GM12891 (cell line): ENCODE measurements around the gene HDAC8.

ENCODE experiments used
- DNase-seq: peaks from one replicate; pipeline ENCODE4 v3.0.0; 2011; ENCODE audit warnings: low spot score; ENCODE audit not compliant: insufficient read length
- FAIRE-seq: peaks from 2 replicates; lab custom pipeline; 2011; peaks lifted over from hg19 to GRCh38; lab: Jason Lieb, UNC
- PAX5 ChIP-seq: IDR thresholded peaks from 2 replicates; pipeline ENCODE4 v1.6.1; 2011; ENCODE audit warnings: low read length, moderate library complexity, mild to moderate bottlenecking; ENCODE audit not compliant: insufficient read depth, severe bottlenecking
- POLR2A ChIP-seq: IDR thresholded peaks from 2 replicates; pipeline ENCODE4 v1.6.1; 2011; ENCODE audit warnings: low read depth, low read length, control low read depth
- POLR2AphosphoS5 ChIP-seq: IDR thresholded peaks from 2 replicates; pipeline ENCODE4 v1.6.1; 2011; ENCODE audit warnings: low read depth, low read length, control low read depth
- POU2F2 ChIP-seq: IDR thresholded peaks from 2 replicates; pipeline ENCODE4 v1.6.1; 2011; ENCODE audit warnings: low read depth, mild to moderate bottlenecking, control low read depth, low read length, moderate library complexity
- SPI1 ChIP-seq: IDR thresholded peaks from 2 replicates; pipeline ENCODE4 v1.6.1; 2011; ENCODE audit warnings: low read depth, low read length, control low read depth
- TAF1 ChIP-seq: IDR thresholded peaks from 2 replicates; pipeline ENCODE4 v1.6.1; 2011; ENCODE audit warnings: low read depth, low read length, control low read depth

The HDAC8 gene

GRCh38 chrX:72314881-72315280, 257.8 kb downstream of the HDAC8 start:
- TF ChIP-seq TAF1 (no peak), POLR2AphosphoS5 (no peak), POLR2A (no peak), SPI1 (no peak), PAX5 (no peak)
- FAIRE-seq: peak; percentile 26
- no peak for DNase-seq

GRCh38 chrX:72313707-72314641, 258.7 kb downstream of the HDAC8 start:
- DNase-seq: no peak
- TF ChIP-seq SPI1: no peak
- no peak for TF ChIP-seq POLR2A
- TF ChIP-seq PAX5: no peak
- no peak for TF ChIP-seq TAF1
- no peak for TF ChIP-seq POLR2AphosphoS5
- TF ChIP-seq POU2F2: no peak
- FAIRE-seq: no peak

- FAIRE-seq: no peak
- TF ChIP-seq SPI1: no peak
- TF ChIP-seq POLR2A: no peak
- DNase-seq: no peak
These were observed 260.2 kb downstream of the HDAC8 start for GRCh38 chrX:72312311-72312940.

DNA sequence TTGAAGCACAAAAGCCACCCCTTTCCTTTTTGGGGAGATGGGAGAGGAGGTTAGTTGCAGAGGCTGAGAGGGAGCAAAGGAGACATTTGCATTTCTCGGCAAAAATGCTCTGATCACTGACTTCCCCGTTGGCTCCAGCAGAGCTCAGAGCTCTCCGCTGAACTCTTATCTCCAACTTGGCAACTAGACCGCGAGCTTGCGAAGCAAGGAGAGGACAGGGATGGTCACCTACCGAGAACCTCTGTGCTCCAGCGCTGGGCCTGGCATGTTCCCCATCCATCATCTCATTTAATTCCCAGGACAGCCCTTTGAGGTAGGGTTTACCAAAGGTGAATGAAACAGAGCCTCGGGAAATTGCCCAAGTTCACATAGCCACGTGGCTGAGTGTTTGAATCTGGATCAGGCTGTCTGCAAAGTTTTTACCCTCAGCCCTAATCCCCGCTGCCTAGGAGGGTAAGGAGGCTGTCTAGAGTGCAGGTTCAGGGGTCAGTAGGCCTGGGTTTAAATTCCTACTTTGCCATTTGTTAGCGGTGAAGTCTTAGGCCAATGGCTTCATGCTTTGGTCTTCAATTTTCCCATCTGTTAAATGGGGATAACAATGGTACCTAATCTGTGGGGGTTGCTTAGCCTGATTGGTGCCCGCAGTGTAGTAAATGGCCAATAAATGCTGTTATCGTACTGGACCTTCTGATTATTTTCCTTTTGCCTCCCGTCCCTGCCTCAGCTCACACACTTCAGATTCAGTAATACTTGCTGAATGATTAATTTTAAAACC, 263.2 kb downstream of the HDAC8 start:
- no peak for FAIRE-seq
- DNase-seq: no peak
- no peak for TF ChIP-seq POU2F2
- TF ChIP-seq SPI1: no peak
- TF ChIP-seq TAF1: no peak

DNA sequence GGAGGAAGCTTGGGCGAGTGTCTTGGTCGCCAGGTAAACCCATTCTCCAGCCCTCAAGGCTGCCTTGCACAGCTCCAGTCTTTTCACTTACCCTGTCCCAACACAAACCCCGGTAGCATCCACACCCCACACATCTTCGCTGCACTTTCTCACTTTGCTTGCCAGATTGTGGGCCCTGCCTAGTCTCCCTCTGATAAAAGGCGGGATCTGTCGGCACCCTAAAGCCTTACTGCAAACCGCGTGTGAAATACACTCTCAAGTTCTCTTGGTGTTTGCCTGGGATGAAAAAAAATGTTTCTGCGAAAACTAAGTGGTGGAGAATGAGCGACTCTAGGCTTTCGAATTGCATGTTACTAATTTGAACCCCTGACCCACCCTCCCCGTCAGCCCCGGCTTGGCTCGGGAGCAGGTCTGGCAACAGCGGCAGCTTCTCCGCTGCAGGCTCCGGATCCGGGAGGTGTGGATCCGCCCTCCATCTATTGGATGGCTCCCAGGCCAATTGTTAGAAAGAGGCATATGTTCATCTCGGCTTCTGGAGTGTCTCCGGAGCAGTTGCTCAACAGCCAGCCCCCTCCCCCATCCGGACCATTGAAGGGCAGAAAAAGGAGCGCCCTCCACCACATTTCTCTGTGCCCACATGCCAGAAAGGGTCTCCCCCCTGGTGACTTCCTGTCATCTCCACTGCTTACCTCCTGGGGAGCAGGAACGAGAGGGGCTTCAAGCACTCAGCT, 263.9 kb downstream of the HDAC8 start:
- FAIRE-seq (peak; percentile 63), DNase-seq (no peak)
- no peak for TF ChIP-seq POLR2AphosphoS5
- no peak for TF ChIP-seq POU2F2
- no peak for TF ChIP-seq SPI1
- TF ChIP-seq PAX5: no peak
- TF ChIP-seq POLR2A: no peak
- TF ChIP-seq TAF1: no peak

DNA sequence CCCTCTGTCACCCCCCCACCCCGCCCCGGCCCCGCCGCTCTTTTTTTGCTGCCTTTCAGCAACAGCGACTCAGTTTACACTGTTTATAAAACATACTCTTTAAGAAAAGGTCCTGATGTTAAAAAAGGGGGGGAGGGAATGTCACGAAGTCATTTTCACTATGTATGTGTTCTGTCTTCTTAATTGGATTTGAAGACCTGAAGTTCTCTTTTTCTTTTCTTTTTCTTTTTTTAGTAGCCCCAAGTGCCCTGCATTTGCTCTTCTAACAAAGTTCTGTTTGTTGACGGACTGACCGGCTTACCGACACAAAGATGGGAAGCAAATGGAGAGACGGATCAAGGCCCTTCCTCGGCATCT, 264.5 kb downstream of the HDAC8 start:
- TF ChIP-seq SPI1: no peak
- no peak for TF ChIP-seq POU2F2
- TF ChIP-seq TAF1: no peak
- TF ChIP-seq POLR2A: no peak
- TF ChIP-seq POLR2AphosphoS5: no peak
- DNase-seq (no peak), FAIRE-seq (no peak)

GRCh38 chrX:72307646-72308051, 265.0 kb downstream of the HDAC8 start:
- FAIRE-seq (no peak), DNase-seq (no peak)
- TF ChIP-seq POLR2AphosphoS5: no peak
- no peak for TF ChIP-seq PAX5
- TF ChIP-seq POLR2A: no peak
- no peak for TF ChIP-seq POU2F2
- no peak for TF ChIP-seq TAF1
- TF ChIP-seq SPI1: no peak

DNA sequence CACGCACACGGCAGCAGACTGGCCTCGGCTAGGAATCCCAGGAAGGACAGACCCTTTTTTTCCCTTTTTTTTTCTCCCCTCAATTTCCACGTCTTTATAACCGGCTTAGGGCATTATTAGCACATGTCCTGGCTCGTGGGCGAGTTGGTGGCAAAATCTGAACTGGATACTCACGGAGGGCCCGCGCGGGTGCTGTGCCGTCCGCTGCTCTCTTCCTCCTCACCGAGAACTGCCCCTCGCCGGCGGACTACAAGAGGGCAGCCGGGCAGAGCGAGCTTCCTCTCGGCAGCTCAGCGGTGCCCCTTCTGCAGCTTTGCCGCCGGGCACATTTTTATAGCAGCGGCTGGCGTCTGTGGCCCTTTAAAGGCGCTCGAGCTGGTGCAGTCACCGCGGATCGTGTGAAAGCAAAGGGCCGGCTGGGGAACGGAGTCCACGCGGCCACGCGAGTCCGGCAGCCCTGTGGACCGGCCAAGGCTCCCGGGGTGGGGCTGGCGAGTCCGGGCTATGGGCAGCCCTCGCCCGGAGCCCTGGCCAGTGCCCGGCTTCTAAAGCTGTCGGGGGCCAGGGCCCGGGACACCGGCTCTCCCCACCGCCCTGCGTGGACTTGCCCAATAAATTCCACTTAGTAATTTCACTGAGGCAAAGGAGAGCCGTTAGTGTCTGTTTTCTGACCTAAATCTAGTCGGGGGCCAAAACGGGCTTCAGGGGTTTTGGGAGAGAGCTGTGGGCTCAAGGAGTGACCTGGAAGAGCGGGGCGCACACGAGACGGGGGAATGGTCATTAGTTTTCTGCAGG, 265.6 kb downstream of the HDAC8 start:
- no peak for TF ChIP-seq POLR2AphosphoS5
- TF ChIP-seq POLR2A: no peak
- TF ChIP-seq TAF1: no peak
- no peak for TF ChIP-seq POU2F2
- no peak for TF ChIP-seq PAX5
- no peak for TF ChIP-seq SPI1
- DNase-seq (no peak), FAIRE-seq (peak; percentile 68)
